HG02973 (cell line): ENCODE results near the gene RNU1-1.
"Not testable (repeated sequence)": the region's sequence is repeated elsewhere in the genome, so short reads cannot be mapped to it uniquely, and the experiment has no call there.

Source experiments
- ATAC-seq: cut with Tn5 transposase; IDR thresholded peaks from one replicate; pipeline ENCODE4 v1.9.1; 2021; ENCODE audit warnings: moderate library complexity; ENCODE audit not compliant: unreplicated experiment

RNU1-1 gene

GRCh38 chr1:16514107-16515055, at the start of gene RNU1-1:
TSS of gene RNU1-1 (minus strand) at chr1:16514285.
- peak; percentile 13 for ATAC-seq

- not testable (repeated sequence) for ATAC-seq
Measured at GRCh38 chr1:16561035-16561434, 47.0 kb upstream of the RNU1-1 start.

- not testable (repeated sequence) for ATAC-seq
Measured at GRCh38 chr1:16560498-16560897, 46.4 kb upstream of the RNU1-1 start.

- ATAC-seq, result not testable (repeated sequence)
Measured at GRCh38 chr1:16559688-16560087, 45.6 kb upstream of the RNU1-1 start.

- not testable (repeated sequence) for ATAC-seq
Measured at GRCh38 chr1:16557034-16557433, 42.9 kb upstream of the RNU1-1 start.

- not testable (repeated sequence) for ATAC-seq
Measured at GRCh38 chr1:16553244-16553643, 39.2 kb upstream of the RNU1-1 start.

- not testable (repeated sequence) for ATAC-seq
Measured at GRCh38 chr1:16550212-16550918, 36.3 kb upstream of the RNU1-1 start.

- not testable (repeated sequence) for ATAC-seq
Measured at GRCh38 chr1:16549545-16549944, 35.5 kb upstream of the RNU1-1 start.

- ATAC-seq, result not testable (repeated sequence)
Measured at GRCh38 chr1:16547502-16548241, 33.6 kb upstream of the RNU1-1 start.

- ATAC-seq, result not testable (repeated sequence)
Measured at GRCh38 chr1:16545682-16546095, 31.6 kb upstream of the RNU1-1 start.

GRCh38 chr1:16540421-16540893, 26.4 kb upstream of the RNU1-1 start:
- ATAC-seq, result not testable (repeated sequence)

GRCh38 chr1:16537528-16537927, 23.4 kb upstream of the RNU1-1 start:
- not testable (repeated sequence) for ATAC-seq

GRCh38 chr1:16536796-16537195, 22.7 kb upstream of the RNU1-1 start:
- ATAC-seq, result not testable (repeated sequence)

GRCh38 chr1:16535898-16536297, 21.8 kb upstream of the RNU1-1 start:
- ATAC-seq, result not testable (repeated sequence)

GRCh38 chr1:16535487-16535886, 21.4 kb upstream of the RNU1-1 start:
- ATAC-seq, result not testable (repeated sequence)

- not testable (repeated sequence) for ATAC-seq
Measured at GRCh38 chr1:16534829-16535456, 20.9 kb upstream of the RNU1-1 start.

GRCh38 chr1:16534239-16534828, 20.2 kb upstream of the RNU1-1 start:
- not testable (repeated sequence) for ATAC-seq

GRCh38 chr1:16532235-16532991, 18.3 kb upstream of the RNU1-1 start:
- ATAC-seq, result not testable (repeated sequence)

GRCh38 chr1:16528338-16528737, 14.3 kb upstream of the RNU1-1 start:
- not testable (repeated sequence) for ATAC-seq
